ENCODE results near the gene SAYSD1.

DNA sequence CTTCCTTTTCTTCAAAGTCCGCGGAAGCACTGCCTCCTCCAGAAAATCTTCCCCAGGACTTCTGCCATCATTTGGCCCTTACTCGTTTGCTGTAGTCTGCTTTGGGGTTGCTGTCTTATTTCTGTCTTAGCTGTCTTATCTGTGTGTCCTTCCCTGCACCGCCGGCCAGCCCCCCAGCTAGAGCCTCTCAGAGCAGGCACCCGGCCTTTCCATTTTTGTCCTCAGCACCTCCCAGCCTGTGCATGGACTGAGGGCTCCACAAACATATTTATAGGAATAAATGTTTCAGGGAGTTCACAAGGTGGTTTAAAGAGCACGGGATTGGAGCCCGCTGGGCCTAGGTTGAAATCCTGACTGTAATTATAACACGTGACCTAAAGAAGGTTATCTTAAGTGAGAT, 58.3 kb downstream of the SAYSD1 start:
- no peak for TF ChIP-seq GTF2F1 (IDR thresholded peaks at IDR 0.05; ENCODE audit: low read depth, low read length)
- TF ChIP-seq, protein P1, sequence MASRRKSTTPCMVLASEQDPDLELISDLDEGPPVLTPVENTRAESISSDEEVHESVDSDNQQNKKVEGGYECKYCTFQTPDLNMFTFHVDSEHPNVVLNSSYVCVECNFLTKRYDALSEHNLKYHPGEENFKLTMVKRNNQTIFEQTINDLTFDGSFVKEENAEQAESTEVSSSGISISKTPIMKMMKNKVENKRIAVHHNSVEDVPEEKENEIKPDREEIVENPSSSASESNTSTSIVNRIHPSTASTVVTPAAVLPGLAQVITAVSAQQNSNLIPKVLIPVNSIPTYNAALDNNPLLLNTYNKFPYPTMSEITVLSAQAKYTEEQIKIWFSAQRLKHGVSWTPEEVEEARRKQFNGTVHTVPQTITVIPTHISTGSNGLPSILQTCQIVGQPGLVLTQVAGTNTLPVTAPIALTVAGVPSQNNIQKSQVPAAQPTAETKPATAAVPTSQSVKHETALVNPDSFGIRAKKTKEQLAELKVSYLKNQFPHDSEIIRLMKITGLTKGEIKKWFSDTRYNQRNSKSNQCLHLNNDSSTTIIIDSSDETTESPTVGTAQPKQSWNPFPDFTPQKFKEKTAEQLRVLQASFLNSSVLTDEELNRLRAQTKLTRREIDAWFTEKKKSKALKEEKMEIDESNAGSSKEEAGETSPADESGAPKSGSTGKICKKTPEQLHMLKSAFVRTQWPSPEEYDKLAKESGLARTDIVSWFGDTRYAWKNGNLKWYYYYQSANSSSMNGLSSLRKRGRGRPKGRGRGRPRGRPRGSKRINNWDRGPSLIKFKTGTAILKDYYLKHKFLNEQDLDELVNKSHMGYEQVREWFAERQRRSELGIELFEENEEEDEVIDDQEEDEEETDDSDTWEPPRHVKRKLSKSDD (conservative IDR thresholded peaks at IDR 0.05; ENCODE audit: low read length): no peak
- TF ChIP-seq, protein P2, sequence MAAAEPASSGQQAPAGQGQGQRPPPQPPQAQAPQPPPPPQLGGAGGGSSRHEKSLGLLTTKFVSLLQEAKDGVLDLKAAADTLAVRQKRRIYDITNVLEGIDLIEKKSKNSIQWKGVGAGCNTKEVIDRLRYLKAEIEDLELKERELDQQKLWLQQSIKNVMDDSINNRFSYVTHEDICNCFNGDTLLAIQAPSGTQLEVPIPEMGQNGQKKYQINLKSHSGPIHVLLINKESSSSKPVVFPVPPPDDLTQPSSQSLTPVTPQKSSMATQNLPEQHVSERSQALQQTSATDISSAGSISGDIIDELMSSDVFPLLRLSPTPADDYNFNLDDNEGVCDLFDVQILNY (CRISPR knock-in tag; IDR thresholded peaks at IDR 0.05): no peak
